CD14-positive monocyte (primary cell): ENCODE results near the gene CNTNAP2. TPM values are rescaled to one million over a fixed set of nuclear protein-coding genes. Genes with fewer than 3 reads are reported as not detected.

Experiments used
- DNase-seq, 3 donors: peaks; one replicate each; pipeline ENCODE4 v3.0.0-alpha.2; 2011 to 2022
- H2AFZ ChIP-seq: 2 replicates; pipeline ENCODE4 v1.6.0; 2012; ENCODE audit warnings: mild to moderate bottlenecking, low read depth, low read length, inconsistent platforms; ENCODE audit not compliant: insufficient read depth, poor library complexity, severe bottlenecking
- H3K27ac ChIP-seq, 2 donors: 1 replicate in 1 of 2; 2 replicates in 1 of 2; pipeline ENCODE4 v1.5.1; 2012 to 2013; ENCODE audit warnings: low read length in 2 of 2, control low read depth in 1 of 2, inconsistent platforms in 1 of 2, low read depth in 1 of 2, mild to moderate bottlenecking in 1 of 2
- H3K27me3 ChIP-seq, 2 donors: one replicate each; pipeline versions ENCODE4 v1.6.0 to v1.6.1; 2011 to 2013; ENCODE audit warnings: low read length in 2 of 2; ENCODE audit not compliant: control insufficient read depth in 2 of 2, insufficient read depth in 2 of 2
- H3K36me3 ChIP-seq, 2 donors: replicated peaks in 1 of 2; 1 replicate in 1 of 2; 2 replicates in 1 of 2; pipeline versions ENCODE4 v1.5.1 to v1.6.1; 2012 to 2013; ENCODE audit warnings: low read length in 2 of 2, control low read depth in 1 of 2, inconsistent platforms in 1 of 2, mild to moderate bottlenecking in 1 of 2; ENCODE audit not compliant: insufficient read depth in 2 of 2, control insufficient read depth in 1 of 2
- H3K4me1 ChIP-seq, 2 donors: 1 replicate in 1 of 2; 2 replicates in 1 of 2; pipeline versions ENCODE4 v1.5.1 to v1.6.1; 2012 to 2013; ENCODE audit warnings: low read length in 2 of 2, control low read depth in 1 of 2, inconsistent platforms in 1 of 2, mild to moderate bottlenecking in 1 of 2, moderate library complexity in 1 of 2; ENCODE audit not compliant: insufficient read depth in 2 of 2, control insufficient read depth in 1 of 2
- H3K4me2 ChIP-seq: replicated peaks from 2 replicates; pipeline ENCODE3; 2012; ENCODE audit warnings: low read length, moderate library complexity, mild to moderate bottlenecking; ENCODE audit not compliant: poor library complexity, severe bottlenecking; ENCODE audit errors: extremely low read depth
- H3K4me3 ChIP-seq, 3 experiments: fragments of 200-600 bp in 1 of 3; sonication (generic) in 1 of 3; replicated peaks in 1 of 3; 1 replicate in 2 of 3; 2 replicates in 1 of 3; pipeline ENCODE4 v1.5.1; 2011 to 2013; ENCODE audit warnings: low read length in 3 of 3, mild to moderate bottlenecking in 3 of 3, control low read depth in 2 of 3, low read depth in 2 of 3, inconsistent platforms in 1 of 3, moderate library complexity in 1 of 3
- H3K79me2 ChIP-seq: 2 replicates; pipeline ENCODE4 v1.6.0; 2012; ENCODE audit warnings: mild to moderate bottlenecking, control low read depth, inconsistent platforms, low read length, moderate library complexity; ENCODE audit not compliant: insufficient read depth
- H3K9ac ChIP-seq: 2 replicates; pipeline ENCODE4 v1.6.0; 2017; ENCODE audit warnings: low read length, mild to moderate bottlenecking; ENCODE audit not compliant: insufficient read depth, poor library complexity, severe bottlenecking
- H3K9me3 ChIP-seq, 2 donors: replicated peaks in 1 of 2; 1 replicate in 1 of 2; 2 replicates in 1 of 2; pipeline versions ENCODE4 v1.5.1 to v1.6.1; 2012 to 2013; ENCODE audit warnings: low read length in 2 of 2, control low read depth in 1 of 2; ENCODE audit not compliant: control insufficient read depth in 1 of 2, insufficient read depth in 1 of 2
- H4K20me1 ChIP-seq: 2 replicates; pipeline ENCODE4 v1.6.0; 2012; ENCODE audit warnings: mild to moderate bottlenecking, low read length, control low read depth, moderate library complexity; ENCODE audit not compliant: insufficient read depth
- H3K27ac Mint-ChIP-seq, 7 donors: one replicate each; pipeline ENCODE4 v1.8.0; 2020; ENCODE audit warnings: mild to moderate bottlenecking in 7 of 7, mixed read lengths in 7 of 7, moderate library complexity in 6 of 7, inconsistent platforms in 2 of 7
- H3K27me3 Mint-ChIP-seq, 3 donors: one replicate each; pipeline ENCODE4 v1.8.0; 2021 to 2022; ENCODE audit warnings: low read depth in 3 of 3, mild to moderate bottlenecking in 3 of 3, mixed read lengths in 3 of 3, moderate library complexity in 3 of 3, inconsistent platforms in 1 of 3
- H3K36me3 Mint-ChIP-seq, 2 donors: one replicate each; pipeline ENCODE4 v1.8.0; 2020; ENCODE audit warnings: mixed read lengths in 2 of 2, inconsistent platforms in 1 of 2, mild to moderate bottlenecking in 1 of 2
- H3K4me1 Mint-ChIP-seq: one replicate; pipeline ENCODE4 v1.8.0; 2020; ENCODE audit warnings: mild to moderate bottlenecking, mixed read lengths
- H3K4me3 Mint-ChIP-seq, 2 donors: one replicate each; pipeline ENCODE4 v1.8.0; 2020; ENCODE audit warnings: mild to moderate bottlenecking in 2 of 2, mixed read lengths in 2 of 2, moderate library complexity in 1 of 2
- H3K9me3 Mint-ChIP-seq, 7 donors: one replicate each; pipeline ENCODE4 v1.8.0; 2020 to 2022; ENCODE audit warnings: mixed read lengths in 7 of 7, mild to moderate bottlenecking in 6 of 7, moderate library complexity in 6 of 7, inconsistent platforms in 2 of 7
- CTCF ChIP-seq: fragments of 200-600 bp; IDR thresholded peaks from one replicate; pipeline ENCODE4 v1.8.0; 2022; ENCODE audit warnings: antibody characterized with exemption, mild to moderate bottlenecking
- WGBS: methylation state at CpG from one replicate; pipeline ENCODE4 v1.1.5; 2013; ENCODE audit warnings: missing lambda C conversion rate; ENCODE audit not compliant: insufficient coverage; 5-methylcytosine and 5-hydroxymethylcytosine counted together
- intact Hi-C, 2 donors: fragments of 100-400 bp; cut with micrococcal nuclease; formaldehyde crosslinking; loops; one replicate each; pipeline versions ENCODE4 v1.15.0 to v1.15.1; 2023
- polyA plus RNA-seq, 3 donors: library from polyadenylated mRNA; depleted of rRNA in 1 of 3; unstranded in 2 of 3; stranded (reverse) in 1 of 3; fragments of 300-500 nt in 2 of 3; fragments of >200 nt in 1 of 3; fragmentation: Illumina TruSeq in 2 of 3; gene quantifications; 1 replicate in 2 of 3; 2 replicates in 1 of 3; pipeline ENCODE4 v1.2.3, GENCODE V29; 2012 to 2021

Gene CNTNAP2
- polyA plus RNA-seq, 3 donors, result 0.01 TPM; not detected in 2

GRCh38 chr7:147429961-147430360 is 1313.4 kb downstream of the CNTNAP2 start:
- Mint-ChIP-seq H3K4me1 (no peaks in the 10 kb centered on the region), H3K27me3 (peaks cover 0 to 1% (median 0%) of the 10 kb centered on the region in 3 donors), H3K4me3 (no peak overlapping the region), H3K27ac (no peak overlapping the region), H3K36me3 (no peaks in the 10 kb centered on the region), H3K9me3 (peaks cover 0 to 5% (median 4%) of the 10 kb centered on the region in 7 donors)
- intact Hi-C loops, result no loop called here
- no peaks in the 10 kb centered on the region for H3K36me3 ChIP-seq
- no peak overlapping the region for H3K9ac ChIP-seq
- TF ChIP-seq CTCF, result no peak
- H2AFZ ChIP-seq, result no peak overlapping the region
- no peaks in the 10 kb centered on the region for H4K20me1 ChIP-seq
- H3K4me1 ChIP-seq, result no peaks in the 10 kb centered on the region
- no peaks in the 10 kb centered on the region for H3K9me3 ChIP-seq
- H3K4me2 ChIP-seq, result no peak overlapping the region
- no peak overlapping the region for H3K4me3 ChIP-seq
- no peak for DNase-seq
- no peaks in the 10 kb centered on the region for H3K79me2 ChIP-seq
- H3K27me3 ChIP-seq, result no peaks in the 10 kb centered on the region
- H3K27ac ChIP-seq, result no peak overlapping the region

DNA sequence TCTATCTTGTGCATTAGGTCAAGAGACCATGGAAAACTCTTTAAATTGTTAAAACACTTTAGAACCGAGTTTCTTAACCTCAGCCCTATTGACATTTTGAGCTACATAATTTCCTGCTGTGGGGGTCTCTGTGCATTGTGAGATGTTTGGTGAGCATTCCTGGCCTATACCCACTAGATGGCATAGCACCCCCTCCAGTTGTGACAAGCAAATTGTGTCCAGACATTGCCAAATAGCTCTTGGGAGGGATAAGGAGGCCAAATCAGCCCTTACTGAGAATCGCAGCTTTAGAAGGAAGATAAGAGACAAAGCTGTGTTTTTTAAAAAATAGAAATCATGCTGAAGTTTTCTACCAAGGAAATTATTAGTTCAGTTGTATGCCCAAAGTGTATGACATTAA is 1315.5 kb downstream of the CNTNAP2 start:
- H3K4me1 Mint-ChIP-seq, result no peaks in the 10 kb centered on the region
- H3K36me3 ChIP-seq, result no peaks in the 10 kb centered on the region
- no peak overlapping the region for H3K4me3 ChIP-seq
- H2AFZ ChIP-seq, result no peak overlapping the region
- no peak overlapping the region for H3K27ac Mint-ChIP-seq
- no peak overlapping the region for H3K4me2 ChIP-seq
- H3K9me3 Mint-ChIP-seq, result peaks cover 0 to 4% (median 3%) of the 10 kb centered on the region in 7 donors
- WGBS, result 67% methylated on average over 1 of the region's 2 CpGs
- H3K27ac ChIP-seq, result no peak overlapping the region
- no peaks in the 10 kb centered on the region for H3K27me3 ChIP-seq
- H3K27me3 Mint-ChIP-seq, result peaks cover 0 to 1% (median 0%) of the 10 kb centered on the region in 3 donors
- H3K36me3 Mint-ChIP-seq, result no peaks in the 10 kb centered on the region
- H3K4me3 Mint-ChIP-seq, result no peak overlapping the region
- H4K20me1 ChIP-seq, result no peaks in the 10 kb centered on the region
- H3K9ac ChIP-seq, result no peak overlapping the region
- no peaks in the 10 kb centered on the region for H3K4me1 ChIP-seq
- no peaks in the 10 kb centered on the region for H3K9me3 ChIP-seq
- H3K79me2 ChIP-seq, result no peaks in the 10 kb centered on the region
- intact Hi-C loops, result no loop called here
- no peak for TF ChIP-seq CTCF
- DNase-seq, result no peak
